Natural killer cell (primary cell): ENCODE measurements around the gene EPS15. TPM values are rescaled to one million over a fixed set of nuclear protein-coding genes. Genes with fewer than 3 reads are reported as not detected.

ENCODE experiments used
- ATAC-seq, 3 donors: fragments of 150-1000 bp in 2 of 3; fragments of 200-7000 bp in 1 of 3; cut with Tn5 transposase; 1 replicate in 1 of 3; 2 replicates in 2 of 3; pipeline ENCODE4 v1.10.0; 2021; ENCODE audit warnings: mild to moderate bottlenecking in 2 of 3, moderate library complexity in 2 of 3
- DNase-seq, 2 donors: peaks; one replicate each; pipeline versions ENCODE4 v3.0.0 to v3.0.0-alpha.2; 2013 to 2021; ENCODE audit warnings: mixed read lengths in 1 of 2
- H3K27ac ChIP-seq: one replicate; pipeline ENCODE4 v1.5.1; 2013; ENCODE audit warnings: mild to moderate bottlenecking, low read length
- H3K27me3 ChIP-seq: one replicate; pipeline ENCODE4 v1.6.1; 2013; ENCODE audit warnings: low read length; ENCODE audit not compliant: control insufficient read depth, insufficient read depth
- H3K36me3 ChIP-seq: one replicate; pipeline ENCODE4 v1.6.1; 2013; ENCODE audit warnings: low read length; ENCODE audit not compliant: control insufficient read depth, insufficient read depth
- H3K4me1 ChIP-seq: one replicate; pipeline ENCODE4 v1.6.1; 2013; ENCODE audit warnings: low read length; ENCODE audit not compliant: control insufficient read depth, insufficient read depth
- H3K4me3 ChIP-seq: one replicate; pipeline ENCODE4 v1.5.1; 2013; ENCODE audit warnings: low read length
- H3K9me3 ChIP-seq: one replicate; pipeline ENCODE4 v1.6.1; 2013; ENCODE audit warnings: low read length; ENCODE audit not compliant: control insufficient read depth, insufficient read depth
- H3K27ac Mint-ChIP-seq, 2 donors: one replicate each; pipeline ENCODE4 v1.8.0; 2022; ENCODE audit warnings: mild to moderate bottlenecking in 2 of 2, mixed read lengths in 2 of 2, moderate library complexity in 1 of 2
- H3K27me3 Mint-ChIP-seq, 2 donors: one replicate each; pipeline ENCODE4 v1.8.0; 2022; ENCODE audit warnings: low read depth in 2 of 2, mixed read lengths in 2 of 2
- H3K36me3 Mint-ChIP-seq: one replicate; pipeline ENCODE4 v1.8.0; 2022; ENCODE audit warnings: mixed read lengths
- H3K4me1 Mint-ChIP-seq, 2 donors: one replicate each; pipeline ENCODE4 v1.8.0; 2022; ENCODE audit warnings: mixed read lengths in 2 of 2
- H3K4me3 Mint-ChIP-seq: one replicate; pipeline ENCODE4 v1.8.0; 2022; ENCODE audit warnings: mild to moderate bottlenecking, moderate library complexity, mixed read lengths
- H3K9me3 Mint-ChIP-seq, 2 donors: one replicate each; pipeline ENCODE4 v1.8.0; 2022; ENCODE audit warnings: mixed read lengths in 2 of 2
- WGBS: methylation state at CpG from one replicate; pipeline ENCODE4 v1.1.7; 2013; ENCODE audit warnings: missing lambda C conversion rate; ENCODE audit not compliant: insufficient coverage; 5-methylcytosine and 5-hydroxymethylcytosine counted together
- intact Hi-C: fragments of 100-400 bp; cut with micrococcal nuclease; formaldehyde crosslinking; loops from one replicate; pipeline ENCODE4 v1.14.2; 2022
- total RNA-seq, 4 donors: library from RNA; stranded (reverse); fragments of 120-200 nt in 1 of 4; gene quantifications; one replicate each; pipeline versions ENCODE4 v1.2.3 to v1.2.4, GENCODE V29; 2013 to 2022
- TF ChIP-seq, protein P1 (sequence below): fragments of 200-600 bp; IDR thresholded peaks from one replicate; pipeline ENCODE4 v1.8.0; 2022; ENCODE audit warnings: antibody characterized with exemption

The EPS15 gene
- total RNA-seq, 3 donors from 2014 or later (not counting 1 experiment from before 2014, with no cell fraction given) = 92.7 to 127 (median 93.5) TPM

DNA sequence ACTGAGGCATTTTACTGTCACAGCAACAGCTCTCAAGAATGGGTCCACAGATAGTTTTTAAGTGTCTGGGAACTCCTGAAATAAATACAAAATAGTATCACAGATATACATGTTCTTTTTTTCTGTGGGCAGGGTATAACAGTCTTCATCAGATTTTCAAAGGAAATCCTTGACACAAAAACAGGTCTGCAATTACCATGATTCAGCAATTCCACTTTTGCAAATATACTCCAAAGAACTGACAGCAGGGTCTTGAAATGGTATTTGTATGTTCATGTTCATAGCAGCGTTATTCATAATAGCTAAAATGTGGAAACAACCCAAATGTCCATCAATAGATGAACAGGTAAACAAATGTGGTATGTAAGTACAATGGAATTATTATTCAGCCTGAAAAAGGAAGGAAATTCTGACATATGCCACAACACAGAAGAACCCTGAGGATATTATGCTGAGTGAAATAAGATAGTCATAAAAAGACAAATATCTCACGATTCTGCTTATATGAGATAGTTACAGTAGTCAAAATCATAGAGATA lies 85.0 kb downstream of the EPS15 start:
- DNase-seq (no peak), ATAC-seq (no peak)
- Histone ChIP-seq H3K27me3 (no peaks in the 10 kb centered on the region), H3K4me3 (no peak overlapping the region), H3K9me3 (no peaks in the 10 kb centered on the region), H3K36me3 (peaks cover 31% of the 10 kb centered on the region), H3K27ac (no peak overlapping the region), H3K4me1 (peaks cover 13% of the 10 kb centered on the region)
- Mint-ChIP-seq H3K9me3 (no peaks in the 10 kb centered on the region), H3K27ac (peak overlapping the region; percentile 78 to 87), H3K27me3 (no peaks in the 10 kb centered on the region), H3K4me1 (peaks cover 22 to 24% of the 10 kb centered on the region in 2 donors), H3K36me3 (peaks cover 12% of the 10 kb centered on the region), H3K4me3 (peak overlapping the region; percentile 66)
- intact Hi-C loops = no loop called here
- TF ChIP-seq, protein P1, sequence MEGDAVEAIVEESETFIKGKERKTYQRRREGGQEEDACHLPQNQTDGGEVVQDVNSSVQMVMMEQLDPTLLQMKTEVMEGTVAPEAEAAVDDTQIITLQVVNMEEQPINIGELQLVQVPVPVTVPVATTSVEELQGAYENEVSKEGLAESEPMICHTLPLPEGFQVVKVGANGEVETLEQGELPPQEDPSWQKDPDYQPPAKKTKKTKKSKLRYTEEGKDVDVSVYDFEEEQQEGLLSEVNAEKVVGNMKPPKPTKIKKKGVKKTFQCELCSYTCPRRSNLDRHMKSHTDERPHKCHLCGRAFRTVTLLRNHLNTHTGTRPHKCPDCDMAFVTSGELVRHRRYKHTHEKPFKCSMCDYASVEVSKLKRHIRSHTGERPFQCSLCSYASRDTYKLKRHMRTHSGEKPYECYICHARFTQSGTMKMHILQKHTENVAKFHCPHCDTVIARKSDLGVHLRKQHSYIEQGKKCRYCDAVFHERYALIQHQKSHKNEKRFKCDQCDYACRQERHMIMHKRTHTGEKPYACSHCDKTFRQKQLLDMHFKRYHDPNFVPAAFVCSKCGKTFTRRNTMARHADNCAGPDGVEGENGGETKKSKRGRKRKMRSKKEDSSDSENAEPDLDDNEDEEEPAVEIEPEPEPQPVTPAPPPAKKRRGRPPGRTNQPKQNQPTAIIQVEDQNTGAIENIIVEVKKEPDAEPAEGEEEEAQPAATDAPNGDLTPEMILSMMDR = no peak
- WGBS = 56% methylated on average over 1 of the region's 2 CpGs

DNA sequence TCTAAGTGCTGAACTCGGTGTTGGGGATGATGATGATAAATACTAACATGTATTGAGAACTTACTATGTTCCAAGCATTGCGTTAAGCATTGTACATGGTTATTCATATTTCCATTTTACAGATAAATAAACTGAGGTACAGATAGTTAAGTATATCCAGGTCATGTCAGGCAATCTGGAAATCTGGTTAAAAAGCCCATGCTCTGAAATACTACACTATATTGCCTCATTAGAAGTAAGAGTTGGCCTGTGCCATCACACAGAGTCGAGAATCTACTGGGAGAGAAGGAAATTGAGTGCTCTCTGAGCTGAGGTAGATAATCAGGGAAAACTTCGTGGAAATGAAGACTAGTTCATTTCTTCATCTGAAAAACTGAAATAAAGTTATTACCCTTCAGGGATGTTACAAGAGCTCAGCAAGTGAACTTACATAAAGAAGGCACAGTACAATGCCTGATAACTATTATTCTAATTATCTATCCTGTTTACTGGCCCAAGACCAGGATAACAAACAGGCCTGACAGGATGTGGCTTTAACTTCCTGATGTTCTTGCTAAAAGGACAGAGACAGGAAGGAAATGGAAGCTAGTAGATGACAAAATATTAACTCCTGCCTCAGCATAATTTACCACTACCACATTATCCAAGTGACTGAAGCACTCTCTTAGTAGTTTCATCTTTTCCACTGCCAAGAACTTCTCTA lies 85.6 kb downstream of the EPS15 start:
- Mint-ChIP-seq H3K4me3 (peak overlapping the region; percentile 66), H3K4me1 (peaks cover 22 to 24% of the 10 kb centered on the region in 2 donors), H3K9me3 (no peaks in the 10 kb centered on the region), H3K36me3 (peaks cover 12% of the 10 kb centered on the region), H3K27ac (peak overlapping the region; percentile 78 to 87), H3K27me3 (no peaks in the 10 kb centered on the region)
- intact Hi-C loops = no loop called here
- TF ChIP-seq, protein P1 = no peak
- Histone ChIP-seq H3K4me1 (peaks cover 13% of the 10 kb centered on the region), H3K36me3 (peaks cover 25% of the 10 kb centered on the region), H3K4me3 (no peak overlapping the region), H3K27ac (no peak overlapping the region), H3K27me3 (no peaks in the 10 kb centered on the region), H3K9me3 (no peaks in the 10 kb centered on the region)
- ATAC-seq (peak; percentile 22 to 30 (median 26)), DNase-seq (peak in 1 of 2 donors; percentile 20)
- WGBS = 13% methylated on average over 1 of the region's 4 CpGs

DNA sequence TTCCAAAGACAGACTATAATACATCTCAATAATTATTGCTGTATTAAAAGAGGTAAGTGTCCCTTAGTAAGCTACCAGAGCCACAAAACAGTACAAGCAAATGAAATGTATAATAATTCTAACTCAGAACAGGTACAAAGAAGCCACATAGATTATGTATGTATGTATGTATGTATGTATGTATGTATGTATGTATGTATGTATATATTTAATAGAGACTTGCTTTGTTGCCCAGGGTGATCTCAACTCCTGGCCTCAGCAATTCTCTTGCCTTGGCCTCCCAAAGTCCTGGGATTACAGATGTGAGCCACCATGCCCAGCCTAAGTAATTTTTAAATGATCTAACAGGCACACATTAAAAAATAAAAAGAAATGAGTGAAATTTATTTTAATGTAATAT lies 86.9 kb downstream of the EPS15 start:
- H3K4me3 Mint-ChIP-seq = no peak overlapping the region
- Histone ChIP-seq H3K36me3 (peaks cover 33% of the 10 kb centered on the region), H3K27ac (no peak overlapping the region), H3K9me3 (no peaks in the 10 kb centered on the region), H3K4me3 (no peak overlapping the region), H3K27me3 (no peaks in the 10 kb centered on the region), H3K4me1 (peaks cover 13% of the 10 kb centered on the region)
- peaks cover 22 to 24% of the 10 kb centered on the region in 2 donors for H3K4me1 Mint-ChIP-seq
- ATAC-seq (no peak), DNase-seq (no peak)
- H3K36me3 Mint-ChIP-seq = peaks cover 25% of the 10 kb centered on the region
- H3K27ac Mint-ChIP-seq = no peak overlapping the region
- intact Hi-C loops = no loop called here
- TF ChIP-seq, protein P1 = no peak
- H3K27me3 Mint-ChIP-seq = no peaks in the 10 kb centered on the region
- peaks cover 0 to 2% of the 10 kb centered on the region in 2 donors for H3K9me3 Mint-ChIP-seq
